Kidney (tissue), 14 donors: ENCODE results near the gene UNC5A. TPM values are rescaled to one million over a fixed set of nuclear protein-coding genes. Genes with fewer than 3 reads are reported as not detected.

Experiments used
- DNase-seq, 5 donors: peaks; one replicate each; pipeline ENCODE4 v3.0.0-alpha.2; 2013 to 2020
- FAIRE-seq: peaks from 2 replicates; lab custom pipeline; 2012; peaks lifted over from hg19 to GRCh38; lab: Jason Lieb, UNC
- H3K27ac ChIP-seq, 2 donors: one replicate each; pipeline ENCODE4 v1.7.0; 2013; ENCODE audit warnings: low read depth in 2 of 2, low read length in 2 of 2, inconsistent platforms in 1 of 2
- H3K27me3 ChIP-seq: one replicate; pipeline ENCODE4 v1.7.1; 2013; ENCODE audit warnings: low read length, inconsistent platforms; ENCODE audit not compliant: control insufficient read depth, insufficient read depth
- H3K36me3 ChIP-seq, 3 donors: one replicate each; pipeline versions ENCODE4 v1.7.0 to v1.7.1; 2013; ENCODE audit warnings: low read length in 3 of 3, control low read depth in 1 of 3, inconsistent platforms in 1 of 3; ENCODE audit not compliant: insufficient read depth in 3 of 3, control insufficient read depth in 2 of 3
- H3K4me1 ChIP-seq, 3 donors: one replicate each; pipeline versions ENCODE4 v1.7.0 to v1.7.1; 2013; ENCODE audit warnings: low read length in 3 of 3, inconsistent platforms in 1 of 3, low read depth in 1 of 3; ENCODE audit not compliant: control insufficient read depth in 2 of 3, insufficient read depth in 2 of 3
- H3K4me3 ChIP-seq, 3 donors: one replicate each; pipeline versions ENCODE4 v1.7.0 to v1.8.1; 2013; ENCODE audit warnings: low read length in 3 of 3, control low read depth in 1 of 3, inconsistent platforms in 1 of 3
- H3K9ac ChIP-seq, 3 donors: one replicate each; pipeline versions ENCODE4 v1.7.0 to v1.7.1; 2013; ENCODE audit warnings: low read length in 3 of 3, control low read depth in 1 of 3, inconsistent platforms in 1 of 3
- H3K9me3 ChIP-seq, 3 donors: one replicate each; pipeline versions ENCODE4 v1.7.0 to v1.7.1; 2013; ENCODE audit warnings: low read length in 3 of 3, control low read depth in 1 of 3, inconsistent platforms in 1 of 3; ENCODE audit not compliant: control insufficient read depth in 2 of 3, insufficient read depth in 1 of 3
- CTCF ChIP-seq: IDR thresholded peaks from 3 replicates; pipeline ENCODE4 v1.5.1; 2012; ENCODE audit warnings: mild to moderate bottlenecking, moderate library complexity, borderline replicate concordance; ENCODE audit not compliant: insufficient read depth; ENCODE audit errors: extremely low read depth
- intact Hi-C: fragments of 100-400 bp; cut with DNase I; formaldehyde crosslinking; loops from one replicate; pipeline ENCODE4 v1.11.1; 2022
- polyA plus RNA-seq: library from polyadenylated mRNA; stranded (reverse); fragments of 350-450 nt; fragmentation: Illumina TruSeq; extraction: RNeasy Lipid Tissue Mini Kit (QIAGEN cat#74804); gene quantifications from one replicate; pipeline ENCODE4 v1.2.3, GENCODE V29; 2014; ENCODE audit warnings: low read depth, low replicate concordance; ENCODE audit not compliant: insufficient read depth
- total RNA-seq: library from RNA; stranded (reverse); fragmentation: NEBNext Ultra II Directional; extraction: Animal tissue kit (Norgen Biotek cat#: 25700); gene quantifications from one replicate; pipeline ENCODE4 v1.2.1, GENCODE V29; 2021
- donor health status: control.
- donor health status: control.
- donor health status: control.
- donor health status: control.
- donor health status: control.
- donor health status: DM: yes; HTN: yes; CAD: no.
- donor health status: Normal renal cell carcinoma (clear cell type).

The UNC5A gene
- total and polyA plus RNA-seq, 2 donors from 2014 or later: 1.5 TPM; not detected in 1

- no peak for FAIRE-seq
- DNase-seq: no peak
- Histone ChIP-seq H3K9ac (no peak overlapping the region), H3K4me3 (no peak overlapping the region), H3K9me3 (no peaks in the 10 kb centered on the region), H3K36me3 (no peaks in the 10 kb centered on the region), H3K27ac (no peak overlapping the region), H3K27me3 (no peaks in the 10 kb centered on the region), H3K4me1 (no peaks in the 10 kb centered on the region)
- intact Hi-C loops: no loop called here
- TF ChIP-seq CTCF: no peak
Observed at GRCh38 chr5:176888865-176889165, 78.5 kb downstream of the UNC5A start.

- H3K27me3 ChIP-seq: no peaks in the 10 kb centered on the region
- H3K36me3 ChIP-seq: no peaks in the 10 kb centered on the region
- intact Hi-C loops: no loop called here
- no peak overlapping the region for H3K27ac ChIP-seq
- no peaks in the 10 kb centered on the region for H3K4me1 ChIP-seq
- H3K4me3 ChIP-seq: no peak overlapping the region
- H3K9me3 ChIP-seq: no peaks in the 10 kb centered on the region
- no peak for DNase-seq
- no peak for TF ChIP-seq CTCF
- no peak for FAIRE-seq
- no peak overlapping the region for H3K9ac ChIP-seq
Observed at GRCh38 chr5:176889321-176890280, 79.2 kb downstream of the UNC5A start.

GRCh38 chr5:176890455-176891330 is 80.3 kb downstream of the UNC5A start:
- no peaks in the 10 kb centered on the region for H3K27me3 ChIP-seq
- intact Hi-C loops: no loop called here
- no peaks in the 10 kb centered on the region for H3K36me3 ChIP-seq
- H3K4me3 ChIP-seq: no peak overlapping the region
- no peak overlapping the region for H3K27ac ChIP-seq
- H3K9me3 ChIP-seq: no peaks in the 10 kb centered on the region
- H3K4me1 ChIP-seq: no peaks in the 10 kb centered on the region
- H3K9ac ChIP-seq: no peak overlapping the region
- no peak for TF ChIP-seq CTCF
- DNase-seq: peak in 1 of 5 donors; percentile 4
- FAIRE-seq: no peak
